C4-2B (cell line): Measurements from ENCODE around the gene BTN3A1.
"Not testable (repeated sequence)": the region's sequence is repeated elsewhere in the genome, so short reads cannot be mapped to it uniquely, and the experiment has no call there.

Experiments
- H3K27ac ChIP-seq: fragments of 450-650 bp; 2 replicates; pipeline ENCODE4 v1.5.1; 2017
- ZFX ChIP-seq: fragments of 450-650 bp; IDR thresholded peaks from 2 replicates; pipeline ENCODE4 v1.6.1; 2017
- TF ChIP-seq, protein P1 (sequence below): fragments of 450-650 bp; conservative IDR thresholded peaks from 2 replicates; pipeline ENCODE4 v1.5.1; 2017; ENCODE audit warnings: mild to moderate bottlenecking

The BTN3A1 gene

GRCh38 chr6:26426691-26427450 is 24.8 kb downstream of the BTN3A1 start:
- TF ChIP-seq, protein P1, sequence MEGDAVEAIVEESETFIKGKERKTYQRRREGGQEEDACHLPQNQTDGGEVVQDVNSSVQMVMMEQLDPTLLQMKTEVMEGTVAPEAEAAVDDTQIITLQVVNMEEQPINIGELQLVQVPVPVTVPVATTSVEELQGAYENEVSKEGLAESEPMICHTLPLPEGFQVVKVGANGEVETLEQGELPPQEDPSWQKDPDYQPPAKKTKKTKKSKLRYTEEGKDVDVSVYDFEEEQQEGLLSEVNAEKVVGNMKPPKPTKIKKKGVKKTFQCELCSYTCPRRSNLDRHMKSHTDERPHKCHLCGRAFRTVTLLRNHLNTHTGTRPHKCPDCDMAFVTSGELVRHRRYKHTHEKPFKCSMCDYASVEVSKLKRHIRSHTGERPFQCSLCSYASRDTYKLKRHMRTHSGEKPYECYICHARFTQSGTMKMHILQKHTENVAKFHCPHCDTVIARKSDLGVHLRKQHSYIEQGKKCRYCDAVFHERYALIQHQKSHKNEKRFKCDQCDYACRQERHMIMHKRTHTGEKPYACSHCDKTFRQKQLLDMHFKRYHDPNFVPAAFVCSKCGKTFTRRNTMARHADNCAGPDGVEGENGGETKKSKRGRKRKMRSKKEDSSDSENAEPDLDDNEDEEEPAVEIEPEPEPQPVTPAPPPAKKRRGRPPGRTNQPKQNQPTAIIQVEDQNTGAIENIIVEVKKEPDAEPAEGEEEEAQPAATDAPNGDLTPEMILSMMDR = no peak
- no peak for TF ChIP-seq ZFX
- no peak overlapping the region for H3K27ac ChIP-seq

- H3K27ac ChIP-seq = no peak overlapping the region
- no peak for TF ChIP-seq ZFX
- TF ChIP-seq, protein P1 = no peak
Observed at GRCh38 chr6:26427451-26427809, 25.4 kb downstream of the BTN3A1 start.

GRCh38 chr6:26428206-26428605 is 26.1 kb downstream of the BTN3A1 start:
- TF ChIP-seq, protein P1 = no peak
- no peak for TF ChIP-seq ZFX
- H3K27ac ChIP-seq = no peak overlapping the region

DNA sequence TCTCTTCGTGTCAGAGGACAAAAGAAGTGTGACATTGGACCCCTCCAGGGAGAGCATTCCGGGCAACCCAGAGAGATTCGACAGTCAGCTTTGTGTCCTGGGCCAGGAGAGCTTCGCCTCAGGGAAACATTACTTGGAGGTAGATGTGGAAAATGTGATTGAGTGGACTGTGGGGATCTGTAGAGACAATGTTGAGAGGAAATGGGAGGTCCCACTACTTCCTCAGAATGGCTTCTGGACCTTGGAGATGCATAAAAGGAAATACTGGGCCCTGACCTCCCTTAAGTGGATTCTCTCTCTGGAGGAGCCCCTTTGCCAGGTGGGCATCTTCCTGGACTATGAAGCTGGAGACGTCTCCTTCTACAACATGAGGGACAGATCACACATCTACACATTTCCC is 28.7 kb downstream of the BTN3A1 start:
- no peak for TF ChIP-seq ZFX
- TF ChIP-seq, protein P1 = no peak
- H3K27ac ChIP-seq = no peak overlapping the region

DNA sequence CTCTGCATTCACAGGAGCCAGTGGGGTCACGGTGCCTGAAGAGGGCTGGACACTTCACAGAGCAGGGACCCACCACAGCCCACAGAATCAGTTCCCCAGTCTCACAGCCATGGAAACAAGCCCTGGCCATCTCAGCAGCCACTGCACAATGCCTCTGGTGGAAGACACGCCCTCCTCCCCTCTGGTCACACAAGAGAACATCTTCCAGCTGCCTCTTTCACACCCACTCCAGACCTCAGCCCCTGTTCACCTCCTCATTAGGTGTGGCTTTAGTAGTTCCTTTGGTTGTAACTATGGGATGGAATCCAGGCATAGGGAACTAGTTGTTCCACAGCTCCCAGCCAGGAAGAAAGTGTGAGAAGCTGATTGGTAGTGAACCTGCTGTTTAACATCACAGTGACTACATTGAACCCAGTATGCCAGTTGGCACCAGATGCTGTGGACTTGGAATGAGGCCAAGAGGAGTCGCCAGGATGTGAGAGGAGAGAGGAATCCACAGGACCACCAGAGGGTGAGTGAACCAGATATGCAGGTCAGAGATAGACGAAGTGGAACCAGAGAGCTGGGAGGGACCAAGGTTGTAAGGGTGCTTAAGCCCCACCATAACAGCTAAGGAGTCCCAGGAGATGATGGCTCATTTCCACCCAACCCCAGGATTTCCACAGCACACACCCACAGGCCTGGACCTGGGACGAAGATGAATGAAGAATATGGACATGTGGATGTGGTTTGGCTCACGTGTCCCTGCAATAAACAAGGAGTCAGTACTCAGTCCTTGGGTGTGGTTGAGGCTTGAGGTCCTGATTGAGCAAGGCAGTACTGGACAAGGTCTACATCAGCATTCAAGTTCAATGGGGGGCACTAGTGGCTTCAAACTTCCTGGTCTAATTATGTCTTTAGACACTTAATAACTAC is 29.4 kb downstream of the BTN3A1 start:
- TF ChIP-seq ZFX = no peak
- TF ChIP-seq, protein P1 = no peak
- H3K27ac ChIP-seq = no peak overlapping the region

GRCh38 chr6:26432627-26433201 is 30.6 kb downstream of the BTN3A1 start:
- H3K27ac ChIP-seq = no peak overlapping the region
- TF ChIP-seq ZFX = no peak
- TF ChIP-seq, protein P1 = no peak

DNA sequence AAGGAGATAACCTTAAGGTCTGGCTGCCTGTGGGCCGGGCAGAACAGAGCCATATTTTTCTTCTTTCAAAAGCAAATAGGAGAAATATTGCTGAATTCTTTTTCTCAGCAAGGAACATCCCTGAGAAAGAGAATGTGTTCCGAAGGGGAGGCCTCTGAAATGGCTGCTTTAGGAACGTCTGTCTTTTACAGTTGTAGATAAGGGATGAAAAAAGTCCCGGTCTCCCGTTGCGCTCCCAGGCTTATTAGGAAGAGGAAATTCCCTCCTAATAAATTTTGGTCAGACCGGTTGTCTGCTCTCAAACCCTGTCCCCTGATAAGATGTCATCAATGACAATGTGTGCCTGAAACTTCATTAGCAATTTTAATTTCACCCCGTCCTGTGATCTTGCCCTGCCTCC is 31.6 kb downstream of the BTN3A1 start:
- H3K27ac ChIP-seq = not testable (repeated sequence)
